ENCODE data around the gene PDE3A.
"Not testable (repeated sequence)": the region's sequence is repeated elsewhere in the genome, so short reads cannot be mapped to it uniquely, and the experiment has no call there.

Gene PDE3A

DNA sequence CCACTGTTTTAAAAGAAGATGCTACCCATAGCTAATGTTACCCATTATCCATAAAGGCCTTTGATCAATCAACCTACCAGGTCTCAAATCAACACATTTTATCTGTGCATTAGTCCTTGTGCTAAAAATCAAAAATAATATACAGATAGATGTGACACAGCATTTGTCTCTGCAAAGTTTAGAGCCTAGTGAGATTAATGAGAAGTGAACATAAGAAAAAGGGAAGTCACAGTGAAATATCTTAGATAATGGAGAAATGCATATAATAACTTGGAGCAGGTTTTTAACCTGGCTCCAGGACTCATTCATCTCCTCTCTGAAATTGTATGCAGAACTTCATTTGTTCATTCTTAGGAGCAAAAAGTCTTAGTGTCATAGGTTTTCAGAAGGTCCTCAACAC, 7.2 kb downstream of the PDE3A start:
- DNase-seq = no peak

DNA sequence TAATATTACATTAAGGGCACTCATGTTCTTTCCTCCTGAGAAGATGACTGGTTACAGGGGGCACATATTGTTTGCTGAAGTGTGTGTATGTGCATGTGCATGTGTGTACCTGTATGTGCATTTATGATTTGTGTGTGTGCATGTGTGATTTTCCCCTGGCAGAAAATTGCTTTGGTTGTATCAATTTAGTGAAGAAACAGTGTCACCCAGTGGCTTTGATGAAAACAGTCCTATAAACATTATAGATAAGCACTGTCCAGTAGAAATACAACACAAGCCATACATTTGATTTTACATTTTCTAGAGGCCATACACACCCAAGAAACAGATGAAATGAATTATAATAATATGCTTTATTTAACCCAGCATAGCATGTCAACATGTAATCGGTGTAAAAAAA, 8.6 kb downstream of the PDE3A start:
- DNase-seq = no peak

DNA sequence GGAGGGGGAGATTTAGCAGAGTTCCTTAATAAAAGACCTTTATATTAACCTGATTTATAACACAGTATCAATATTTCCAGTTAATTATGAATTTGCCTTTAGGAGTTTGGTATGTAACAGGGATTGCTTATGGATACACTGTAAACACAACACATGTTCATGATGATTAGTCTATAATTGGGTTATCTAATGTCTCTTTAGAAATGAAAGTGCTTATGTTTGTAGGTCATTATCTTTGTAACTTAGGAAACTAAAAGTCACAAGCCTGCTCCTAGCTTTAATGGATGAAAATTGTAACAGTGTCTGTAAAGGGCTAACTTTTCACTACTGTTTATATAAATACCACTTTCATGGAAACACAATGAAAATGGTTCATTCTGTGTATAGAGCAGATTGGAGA, 9.4 kb downstream of the PDE3A start:
- no peak for DNase-seq

DNA sequence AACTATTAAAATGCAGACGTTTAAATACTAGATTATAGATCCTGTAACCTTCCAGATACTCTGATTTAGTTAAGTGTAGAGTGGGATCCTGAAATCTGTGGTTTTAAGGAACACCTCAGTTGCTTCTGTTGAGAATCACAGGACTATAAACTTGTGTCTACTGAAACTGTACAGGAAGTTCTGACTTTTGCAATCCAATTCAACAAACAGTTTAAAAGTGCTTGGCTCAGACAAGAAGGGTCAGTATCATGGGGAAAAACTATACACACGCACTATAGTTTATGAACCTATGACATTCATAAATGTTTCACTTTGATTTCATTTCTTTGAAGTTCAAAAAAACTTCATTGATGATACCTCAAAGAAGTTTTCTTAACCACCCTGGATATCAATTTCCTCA, 13.8 kb downstream of the PDE3A start:
- DNase-seq = no peak

DNA sequence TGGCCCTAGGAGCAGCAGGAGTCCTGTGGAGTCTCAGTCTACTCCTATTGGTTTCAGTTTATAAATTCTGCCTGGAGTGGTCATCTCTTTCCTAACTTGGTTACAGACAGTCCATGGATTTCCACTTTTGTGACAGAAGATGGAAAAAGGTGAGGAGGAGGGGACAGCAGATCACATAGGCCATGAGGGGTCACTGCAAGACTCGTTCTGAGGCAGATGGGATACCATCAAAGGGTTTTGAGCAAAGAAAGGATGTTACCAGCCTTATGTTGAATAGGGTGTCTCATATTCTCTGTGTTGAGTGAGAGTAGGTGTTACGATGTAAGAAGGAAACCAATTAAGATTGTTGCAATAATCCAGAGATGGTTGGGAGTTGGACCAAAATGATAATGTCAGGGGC, 15.3 kb downstream of the PDE3A start:
- DNase-seq = no peak

DNA sequence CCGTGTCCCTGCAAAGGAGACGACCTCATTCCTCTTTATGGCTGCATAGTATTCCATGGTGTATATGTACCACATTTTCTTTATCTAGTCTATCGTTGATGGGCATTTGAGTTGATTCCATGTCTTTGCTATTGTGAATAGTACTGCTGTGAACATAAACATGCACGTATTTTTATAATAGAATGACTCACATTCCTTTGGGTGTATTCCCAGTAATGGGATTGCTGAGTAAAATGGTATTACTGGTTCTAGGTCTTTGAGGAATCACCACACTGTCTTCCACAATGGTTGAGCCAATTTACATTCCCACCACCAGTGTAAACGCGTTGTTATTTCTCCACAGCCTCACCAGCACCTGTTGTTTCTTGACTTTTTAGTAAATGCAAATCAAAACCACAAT, 16.5 kb downstream of the PDE3A start:
- not testable (repeated sequence) for DNase-seq

DNA sequence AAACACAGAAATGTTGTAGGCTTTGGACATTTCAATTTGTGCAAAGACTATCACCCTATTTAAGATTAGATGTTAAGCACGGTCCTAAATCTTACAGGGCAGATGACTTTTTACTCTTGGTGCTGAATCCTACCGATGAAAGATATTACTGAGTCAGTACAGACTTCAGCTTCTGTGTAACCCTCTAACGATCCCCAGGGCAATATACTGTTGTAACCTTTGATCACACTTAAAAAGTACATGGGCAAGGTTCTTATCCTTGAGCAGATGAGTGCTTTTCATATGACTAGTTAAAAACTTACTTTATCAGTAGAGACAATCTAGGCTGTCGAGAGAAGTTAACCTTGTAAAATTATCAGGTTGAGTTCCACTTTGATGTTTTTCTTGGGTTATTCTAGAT, 22.5 kb downstream of the PDE3A start:
- DNase-seq = no peak

DNA sequence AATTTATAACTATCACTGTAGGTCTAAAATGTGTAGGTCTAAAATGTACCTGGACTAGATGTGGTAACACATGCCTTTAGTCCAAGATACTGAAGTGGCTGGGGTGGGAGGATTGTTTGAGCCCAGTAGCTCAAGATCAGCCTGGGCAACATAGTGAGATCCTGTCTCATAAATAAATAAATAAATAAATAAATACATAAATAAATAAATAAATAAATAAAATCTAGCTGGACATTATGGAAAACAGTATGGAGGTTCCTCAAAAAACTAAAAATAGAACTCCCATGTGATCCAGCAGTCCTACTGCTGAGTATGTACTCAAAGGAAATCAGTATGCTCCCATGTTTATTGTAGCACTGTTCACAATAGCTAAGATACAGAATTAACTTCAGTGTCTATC, 24.0 kb downstream of the PDE3A start:
- DNase-seq = no peak

DNA sequence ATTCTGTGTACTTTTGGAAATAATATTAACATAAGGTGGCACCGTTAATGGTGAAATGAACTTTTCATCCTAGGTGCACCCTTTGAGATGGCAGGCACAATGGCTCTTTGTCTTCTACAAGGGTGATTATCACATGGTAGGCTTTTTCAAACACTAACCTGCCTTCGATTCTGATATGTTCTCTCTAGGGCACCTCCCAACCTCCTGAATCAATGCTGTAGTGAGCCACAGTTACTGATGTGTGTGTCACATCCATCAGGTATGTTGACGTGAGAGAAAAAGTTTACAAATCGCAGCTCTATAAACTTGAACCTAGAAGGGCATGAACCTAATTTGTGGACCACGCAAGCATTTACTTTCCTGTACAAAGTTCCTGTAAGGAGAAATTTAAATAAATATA, 25.4 kb downstream of the PDE3A start:
- no peak for DNase-seq

DNA sequence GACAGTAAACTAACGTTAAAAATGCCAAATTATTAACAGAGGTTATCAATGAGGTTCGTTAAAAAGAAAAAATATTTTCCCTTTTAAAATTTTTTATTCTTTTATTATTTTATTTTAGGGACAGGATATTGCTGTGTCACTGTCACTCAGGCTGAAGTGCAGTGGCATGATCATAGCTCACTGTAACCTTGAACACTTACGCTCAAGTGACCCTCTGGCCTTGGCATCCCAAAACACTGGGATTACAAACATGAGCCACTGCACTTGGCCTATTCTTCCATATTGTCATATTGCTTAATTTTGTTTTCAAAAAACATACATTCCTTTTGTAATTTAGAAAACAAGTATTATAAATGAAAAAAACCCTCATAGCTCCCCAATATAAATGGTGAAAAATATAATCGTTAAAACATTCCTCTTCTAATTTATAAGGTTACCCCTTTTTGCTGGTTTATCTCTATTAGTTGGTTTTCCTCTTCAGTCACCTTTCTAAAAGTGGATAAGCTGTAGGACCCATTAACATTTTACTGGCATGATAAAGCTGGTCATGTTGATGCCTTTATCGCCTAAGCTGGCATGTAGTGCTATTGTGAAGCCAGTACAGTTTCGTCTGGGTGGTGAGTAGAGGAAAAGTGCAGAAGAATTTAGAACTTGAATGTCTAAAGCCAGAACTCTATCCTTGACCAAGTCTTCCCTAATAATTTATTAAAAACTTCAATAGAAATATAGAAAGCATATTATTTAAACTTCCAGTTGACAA, 27.6 kb downstream of the PDE3A start:
- DNase-seq = no peak

DNA sequence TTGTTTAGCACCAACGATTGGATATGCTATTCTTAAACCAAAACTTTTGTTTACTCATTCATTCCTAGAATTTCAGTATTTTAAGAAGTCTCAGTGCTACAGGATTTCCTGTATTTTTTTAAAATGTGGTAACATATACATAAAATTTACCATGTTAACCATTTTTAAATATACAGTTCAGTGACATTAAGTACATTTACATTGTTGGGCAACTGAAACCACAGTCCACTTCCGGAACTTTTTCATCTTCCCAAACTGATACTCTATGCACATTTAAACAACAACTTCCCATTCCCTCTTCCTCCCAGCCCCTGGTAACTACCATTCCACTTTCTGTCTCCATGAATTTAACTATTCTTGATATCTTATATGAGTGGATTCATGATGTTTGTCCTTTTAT, 30.3 kb downstream of the PDE3A start:
- DNase-seq = no peak

DNA sequence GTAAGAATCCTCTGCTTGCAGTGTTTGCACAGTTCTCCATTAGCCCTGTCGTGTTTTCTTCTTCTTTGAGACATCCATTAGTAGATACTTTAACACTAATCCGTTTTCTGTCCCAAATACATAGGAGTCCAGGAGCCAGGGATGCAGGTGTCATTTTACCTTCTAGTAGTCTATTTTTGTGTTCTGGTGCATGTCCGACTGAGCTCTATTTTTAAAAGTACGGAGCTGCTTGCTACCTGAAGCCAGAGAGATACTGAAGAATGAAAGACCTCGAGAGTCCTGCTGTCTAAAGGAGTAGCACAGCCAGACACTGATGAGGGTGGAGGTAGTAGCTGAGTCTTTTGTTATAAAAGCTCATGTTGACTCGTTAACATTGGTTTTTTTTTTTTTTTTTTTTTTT, 31.7 kb downstream of the PDE3A start:
- DNase-seq = no peak

DNA sequence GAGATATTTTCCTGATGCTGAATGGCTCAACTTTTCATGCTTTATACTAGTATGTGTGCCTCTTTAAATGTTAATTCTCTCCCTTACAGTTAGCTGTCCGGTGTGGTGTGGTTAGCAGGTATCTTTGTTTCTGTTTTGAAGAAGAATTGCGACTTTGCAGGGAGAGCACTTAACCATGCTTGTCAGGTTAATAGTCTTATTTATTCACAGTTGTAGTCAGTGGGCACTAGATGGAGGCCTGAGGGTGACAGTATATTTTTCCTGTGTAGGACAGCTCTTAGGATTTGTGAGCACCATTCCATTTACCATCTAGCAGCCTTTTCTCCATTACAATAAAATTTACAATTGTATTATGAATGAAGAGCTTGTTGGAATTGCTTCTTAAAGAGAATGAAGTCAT, 34.9 kb downstream of the PDE3A start:
- DNase-seq = no peak

DNA sequence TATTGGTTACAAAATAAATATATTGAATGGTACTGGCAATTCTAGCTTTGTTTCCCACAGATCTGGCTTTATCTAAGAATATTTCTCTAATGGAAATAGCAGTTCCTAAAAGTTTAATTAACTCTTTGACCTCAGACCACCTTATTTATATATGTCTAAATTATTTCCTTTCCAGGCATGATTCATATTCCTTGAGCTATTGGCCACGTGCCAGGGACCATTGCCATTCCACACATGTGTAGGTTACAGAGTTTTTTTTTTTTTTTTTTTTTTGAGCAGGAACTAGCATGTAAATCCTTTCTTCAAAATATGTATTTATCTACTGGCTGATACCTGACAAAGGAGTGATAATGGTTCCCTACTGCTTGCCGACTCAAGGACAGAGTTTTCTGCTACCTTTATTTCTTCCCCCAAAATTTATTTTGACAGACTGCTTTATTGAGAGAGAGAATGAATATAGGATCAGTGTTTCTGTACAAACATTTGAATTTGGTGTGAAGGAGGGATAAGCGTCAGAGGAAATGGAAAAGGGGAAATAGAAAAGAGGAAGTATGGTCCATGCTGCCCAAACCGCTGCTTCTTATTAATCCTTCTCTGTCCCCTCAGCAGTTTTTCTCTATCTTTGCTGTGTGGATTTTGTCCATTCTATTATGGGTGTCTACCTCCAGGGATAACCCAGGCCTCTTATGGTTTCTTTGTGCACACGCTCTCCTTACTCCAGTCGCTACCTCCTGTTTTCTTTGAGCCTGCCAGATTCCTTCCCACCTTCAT, 36.4 kb downstream of the PDE3A start:
- peak; percentile 45 for DNase-seq

DNA sequence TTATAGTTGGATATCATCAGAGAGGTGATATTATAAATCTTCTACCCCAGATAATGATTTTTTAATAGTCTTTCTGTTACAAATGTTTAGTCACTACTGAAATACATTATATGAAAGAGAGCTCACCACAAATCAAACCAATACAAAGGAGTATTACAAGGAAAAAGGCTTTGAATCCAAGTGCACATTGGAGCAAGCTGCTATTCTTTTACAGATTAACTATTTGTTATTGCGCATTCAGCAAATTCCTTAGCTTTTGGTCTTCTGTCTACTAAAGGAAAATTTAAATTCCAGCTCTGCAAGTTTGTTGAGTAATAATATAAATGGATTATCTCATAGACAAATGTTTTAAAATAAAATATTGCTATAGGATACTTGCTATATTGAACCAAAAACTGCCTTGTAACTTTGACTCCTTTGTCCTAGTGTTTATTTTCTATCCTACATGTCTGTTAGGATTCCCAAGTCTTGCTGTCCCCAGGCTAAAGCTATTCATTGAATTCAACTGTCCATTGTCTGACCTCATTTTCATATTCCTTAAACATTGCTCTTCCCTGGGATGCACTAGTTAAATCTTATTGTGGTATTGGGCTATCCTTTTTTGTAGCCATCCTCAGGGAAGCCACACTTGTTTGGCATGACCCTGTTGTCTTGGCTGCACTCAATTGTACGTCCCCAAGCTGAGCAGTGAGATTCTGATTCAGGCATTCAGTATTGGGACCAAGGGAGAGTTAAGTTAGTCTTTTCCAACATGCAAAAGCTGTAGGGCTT, 41.5 kb downstream of the PDE3A start:
- DNase-seq = no peak

DNA sequence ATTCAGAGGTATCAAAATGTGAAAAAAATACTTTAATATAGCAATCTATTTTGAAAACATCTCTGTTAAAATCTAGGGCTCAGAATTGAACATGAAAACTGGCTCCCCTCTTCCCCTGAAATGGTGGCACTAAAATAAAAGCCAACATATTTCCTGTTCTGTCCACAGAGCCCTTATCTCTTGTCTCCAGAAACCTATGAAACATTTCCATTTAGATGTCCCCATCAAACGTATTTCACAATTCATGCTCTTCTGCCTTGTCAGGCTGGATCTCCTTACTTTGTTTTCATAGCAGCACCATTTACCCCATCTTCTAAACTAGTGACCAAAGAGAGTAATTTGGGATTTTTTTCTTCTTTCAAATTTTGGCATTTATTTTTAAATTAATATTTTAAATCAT, 42.4 kb downstream of the PDE3A start:
- peak; percentile 23 for DNase-seq

DNA sequence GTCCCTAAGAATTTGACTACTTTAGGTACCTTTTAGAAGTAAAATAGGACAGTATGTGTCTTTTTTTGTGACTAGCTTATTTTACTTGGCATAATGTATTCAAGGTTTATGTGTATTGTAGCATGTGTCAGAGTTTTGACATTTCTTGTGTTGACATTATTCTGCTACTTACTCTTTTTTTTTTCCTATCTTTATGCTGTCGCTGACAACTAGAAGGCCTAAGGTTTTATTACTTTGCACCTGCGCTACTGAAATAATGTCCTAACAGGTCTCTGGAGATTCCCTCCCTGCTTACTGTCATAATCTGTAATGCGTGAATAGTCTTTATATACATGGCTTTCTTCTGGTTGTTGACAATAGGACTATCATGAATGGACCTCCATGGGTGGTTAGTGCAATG, 43.0 kb downstream of the PDE3A start:
- DNase-seq = no peak

DNA sequence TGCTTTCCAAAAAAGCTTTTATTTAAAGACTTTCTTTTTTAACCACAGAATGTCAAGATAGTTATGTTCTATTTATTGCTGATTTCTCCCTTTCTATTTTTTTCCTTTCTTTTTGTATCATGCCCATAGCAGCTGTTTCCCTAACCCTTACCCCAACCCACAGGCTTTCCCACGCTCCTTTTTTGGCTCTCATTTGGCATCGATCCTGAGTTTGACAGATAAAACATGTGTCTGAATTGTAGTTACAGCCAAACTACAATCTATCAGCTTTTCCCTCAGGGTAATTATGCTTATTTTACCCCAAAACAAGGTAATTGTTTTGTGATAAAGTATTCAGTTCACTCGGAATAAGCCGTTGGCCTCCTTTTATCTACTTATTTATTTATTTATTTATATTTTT, 46.7 kb downstream of the PDE3A start:
- peak; percentile 30 for DNase-seq

DNA sequence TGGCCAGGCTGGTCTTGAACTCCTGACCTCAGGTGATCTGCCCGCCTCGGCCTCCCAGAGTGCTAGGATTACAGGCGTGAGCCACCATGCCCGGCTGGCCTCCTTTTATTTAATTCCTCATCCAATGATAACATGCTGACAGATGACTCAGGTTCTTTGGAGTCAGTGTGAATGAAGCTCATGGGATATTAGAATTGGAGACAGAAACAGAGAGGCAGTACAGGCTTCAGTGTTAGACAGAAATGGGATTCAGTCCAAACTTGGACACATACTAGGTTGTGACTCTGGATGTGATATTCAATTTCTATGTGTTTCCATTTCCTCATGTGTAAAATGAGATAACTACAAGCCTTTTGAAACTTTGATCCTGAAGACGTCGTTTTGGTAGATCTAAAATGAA, 47.3 kb downstream of the PDE3A start:
- no peak for DNase-seq

DNA sequence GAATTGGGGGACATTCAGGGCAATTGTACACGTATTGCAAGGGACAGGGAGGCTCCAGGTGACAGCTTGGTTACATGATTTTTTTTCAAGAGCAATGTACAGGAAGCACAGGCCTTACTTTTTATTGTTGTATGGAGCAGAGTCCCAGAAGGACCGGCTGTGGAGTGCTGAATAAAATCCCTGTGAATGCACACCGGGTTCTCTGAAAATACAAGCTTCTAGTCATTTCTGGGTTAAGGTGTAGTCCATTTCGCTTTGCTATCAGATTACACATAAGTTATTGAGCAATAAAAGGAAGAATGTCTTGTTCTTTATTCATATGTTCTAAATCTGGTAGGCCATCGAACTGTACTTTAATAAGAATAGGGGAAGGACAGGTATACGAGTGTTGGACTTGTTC, 52.2 kb downstream of the PDE3A start:
- no peak for DNase-seq

DNA sequence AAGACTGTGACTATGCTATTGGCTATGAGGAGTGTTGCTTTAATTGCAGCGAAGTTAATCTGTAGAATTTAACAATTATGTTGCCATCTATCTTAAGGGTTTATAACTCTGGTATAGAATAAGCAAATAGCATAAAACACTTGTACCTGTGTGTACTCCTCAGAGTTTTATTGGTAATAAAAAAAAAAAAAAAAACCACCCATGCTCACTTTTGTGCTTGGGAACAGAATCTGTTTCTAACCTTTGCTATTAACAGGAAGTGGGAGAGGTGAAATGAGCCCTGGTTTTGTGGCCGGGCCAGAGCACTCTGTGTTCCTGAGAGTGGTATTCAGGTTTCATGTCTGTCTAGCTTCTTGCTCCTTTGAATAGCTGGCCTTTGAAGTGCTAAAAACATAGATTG, 53.1 kb downstream of the PDE3A start:
- no peak for DNase-seq

DNA sequence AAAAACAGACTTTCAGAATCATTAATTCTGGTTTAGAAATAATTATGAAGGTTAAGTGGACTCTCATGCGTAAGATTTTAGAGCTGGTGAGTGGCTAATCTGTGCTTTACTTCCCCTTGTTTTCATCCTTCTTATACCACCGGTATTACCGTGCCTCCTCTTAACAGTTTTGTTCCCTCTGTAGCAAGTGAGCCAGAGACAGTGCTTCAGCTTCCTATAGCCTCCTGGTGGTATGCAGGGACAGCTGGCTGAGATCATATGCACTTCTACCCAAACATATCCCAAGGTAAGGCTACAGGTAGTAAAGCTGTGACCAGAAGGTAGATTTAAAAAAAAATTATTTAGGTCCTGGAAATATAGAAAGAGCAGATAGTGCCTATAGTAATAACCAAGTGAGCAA, 55.2 kb downstream of the PDE3A start:
- DNase-seq = no peak

DNA sequence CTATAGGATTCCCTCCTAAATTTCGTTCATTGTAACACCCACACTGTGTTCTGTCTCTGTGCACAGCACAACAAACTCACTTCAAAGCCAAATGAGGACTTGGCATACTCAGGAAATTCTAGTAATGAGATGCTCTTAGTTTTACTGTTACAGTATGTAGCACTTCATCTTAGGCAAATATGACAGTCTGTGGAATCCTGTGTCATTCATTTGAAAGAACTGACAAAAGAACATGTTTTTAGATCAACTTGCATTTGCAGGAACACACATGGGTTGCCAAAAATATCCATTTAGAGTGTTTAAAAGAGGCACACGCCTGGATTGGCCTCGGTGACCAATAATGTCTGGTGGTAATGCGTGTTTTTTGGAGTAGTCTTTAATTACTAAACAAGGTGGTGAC, 56.5 kb downstream of the PDE3A start:
- DNase-seq = no peak

DNA sequence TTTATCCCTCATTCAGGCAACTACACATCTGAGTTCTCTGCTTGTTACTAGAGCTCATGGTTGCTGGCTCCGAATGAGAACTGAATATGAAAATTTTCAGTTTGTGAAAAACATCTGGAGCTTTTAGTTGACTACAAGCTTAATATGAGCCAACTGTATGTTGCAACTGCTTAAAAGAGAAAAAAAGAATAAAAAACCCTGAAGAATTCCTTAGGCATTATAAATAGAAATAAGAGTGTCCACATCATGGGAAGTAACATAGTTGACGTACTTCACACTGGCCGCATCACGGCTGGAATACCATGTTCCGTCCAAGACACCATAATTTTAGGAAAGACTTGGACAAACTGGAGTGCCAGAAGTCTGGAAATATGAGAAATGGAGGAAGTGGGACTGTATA, 57.9 kb downstream of the PDE3A start:
- no peak for DNase-seq
